Endothelial cell of umbilical vein (primary cell): Measurements from ENCODE around the gene MCCD1. TPM values are rescaled to one million over a fixed set of nuclear protein-coding genes. Genes with fewer than 3 reads are reported as not detected.

ENCODE experiments used
- BruUV-seq: library from RNA; stranded (reverse); fragments of 400-500 nt; replicated peaks from 2 replicates; lab custom pipeline; 2021; lab: Mats Ljungman, UMichigan
- CTCF ChIA-PET: fragments of 300-600, 350-600 bp; sonication (Branson Sonifier 250); formaldehyde crosslinking; loops from one replicate; lab custom pipeline; 2021; ENCODE audit warnings: antibody characterized with exemption, inconsistent platforms; lab: Charles Lee
- POLR2A ChIA-PET: fragments of 300-600, 350-600 bp; sonication (Branson Sonifier 250); formaldehyde crosslinking; loops from one replicate; lab custom pipeline; 2021; ENCODE audit warnings: antibody characterized with exemption, inconsistent platforms; lab: Charles Lee
- DNase-seq: peaks from one replicate; pipeline ENCODE4 v3.0.0-alpha.2; 2011; ENCODE audit warnings: low read depth, low spot score
- FAIRE-seq: peaks from 2 replicates; lab custom pipeline; 2011; peaks lifted over from hg19 to GRCh38; lab: Jason Lieb, UNC
- H2AFZ ChIP-seq: 2 replicates; pipeline ENCODE4 v1.6.0; 2012; ENCODE audit warnings: low read depth, low read length, control low read depth, inconsistent platforms
- H3K27ac ChIP-seq: 2 replicates; pipeline ENCODE4 v1.5.1; 2011; ENCODE audit warnings: low read depth, mild to moderate bottlenecking, control low read depth, low read length, moderate library complexity; ENCODE audit not compliant: insufficient read depth
- H3K27me3 ChIP-seq, 2 experiments: 2 replicates each; pipeline versions ENCODE4 v1.6.0 to v1.6.1; 2011; ENCODE audit warnings: low read length in 2 of 2, mixed read lengths in 1 of 2; ENCODE audit not compliant: control insufficient read depth in 2 of 2, insufficient read depth in 2 of 2
- H3K36me3 ChIP-seq, 2 experiments: 2 replicates in 1 of 2; 3 replicates in 1 of 2; pipeline ENCODE4 v1.5.1; 2011; ENCODE audit warnings: low read length in 2 of 2, mild to moderate bottlenecking in 1 of 2, moderate library complexity in 1 of 2; ENCODE audit not compliant: control insufficient read depth in 2 of 2, insufficient read depth in 2 of 2; ENCODE audit errors: extremely low read depth in 1 of 2
- H3K4me1 ChIP-seq: 3 replicates; pipeline ENCODE4 v1.5.1; 2011; ENCODE audit warnings: mild to moderate bottlenecking, low read length; ENCODE audit not compliant: control insufficient read depth, insufficient read depth; ENCODE audit errors: extremely low read depth
- H3K4me2 ChIP-seq: 2 replicates; pipeline ENCODE4 v1.6.1; 2011; ENCODE audit warnings: low read length, control low read depth, mixed read lengths; ENCODE audit not compliant: insufficient read depth
- H3K4me3 ChIP-seq, 3 experiments: fragments of 200-600 bp in 1 of 3; sonication (generic), shearing (Covaris generic) in 1 of 3; replicated peaks in 1 of 3; 2 replicates each; pipeline ENCODE4 v1.5.1; 2011 to 2016; ENCODE audit warnings: control low read depth in 3 of 3, low read length in 3 of 3, mild to moderate bottlenecking in 2 of 3, inconsistent platforms in 1 of 3, low read depth in 1 of 3, moderate library complexity in 1 of 3; ENCODE audit not compliant: insufficient read depth in 1 of 3
- H3K79me2 ChIP-seq: 2 replicates; pipeline ENCODE4 v1.6.0; 2012; ENCODE audit warnings: low read length, inconsistent platforms; ENCODE audit not compliant: control insufficient read depth, insufficient read depth
- H3K9ac ChIP-seq: replicated peaks from 2 replicates; pipeline ENCODE3; 2011; ENCODE audit warnings: low read length, control low read depth; ENCODE audit not compliant: insufficient read depth; ENCODE audit errors: extremely low read depth
- H3K9me1 ChIP-seq: replicated peaks from 3 replicates; pipeline ENCODE4 v1.6.0; 2011; ENCODE audit warnings: mild to moderate bottlenecking, low read length; ENCODE audit not compliant: control insufficient read depth, insufficient read depth; ENCODE audit errors: extremely low read depth
- H3K9me3 ChIP-seq: replicated peaks from 2 replicates; pipeline ENCODE4 v1.5.1; 2012; ENCODE audit warnings: low read length, inconsistent platforms; ENCODE audit not compliant: control insufficient read depth, insufficient read depth
- H4K20me1 ChIP-seq: replicated peaks from 2 replicates; pipeline ENCODE3; 2011; ENCODE audit warnings: mild to moderate bottlenecking, low read length; ENCODE audit not compliant: control insufficient read depth, insufficient read depth; ENCODE audit errors: extremely low read depth
- EZH2 ChIP-seq: IDR thresholded peaks from 2 replicates; pipeline ENCODE4 v1.6.1; 2012; ENCODE audit warnings: borderline replicate concordance, low read depth, mild to moderate bottlenecking, moderate library complexity, low read length, inconsistent platforms; ENCODE audit not compliant: severe bottlenecking
- POLR2A ChIP-seq: IDR thresholded peaks from 2 replicates; pipeline ENCODE4 v1.6.1; 2012; ENCODE audit warnings: low read depth, mild to moderate bottlenecking, control low read depth, low read length
- POLR2AphosphoS5 ChIP-seq: IDR thresholded peaks from 2 replicates; pipeline ENCODE4 v1.6.1; 2012; ENCODE audit warnings: low read depth, mild to moderate bottlenecking, control low read depth, low read length, moderate library complexity; ENCODE audit not compliant: insufficient read depth
- dilution Hi-C: fragments of 300-500 bp; cut with MboI; formaldehyde crosslinking; loops from one replicate; pipeline ENCODE4 v1.15.0; 2019; ENCODE audit warnings: low sequenced_read_pairs; ENCODE audit not compliant: extremely low pct_ligation_motif_present
- intact Hi-C: fragments of 100-400 bp; cut with micrococcal nuclease; formaldehyde crosslinking; loops from one replicate; pipeline ENCODE4 v1.10.0; 2022
- polyA plus RNA-seq, 4 experiments: library from polyadenylated mRNA; depleted of rRNA in 3 of 4; stranded (reverse) in 3 of 4; unstranded in 1 of 4; fragments of >200 nt; gene quantifications; 2 replicates each; pipeline versions ENCODE4 v1.2.1 to v1.2.3, GENCODE V29; 2011 to 2012; ENCODE audit warnings: missing spikeins in 1 of 4
- total RNA-seq: library from RNA; stranded (reverse); gene quantifications from 2 replicates; pipeline ENCODE4 v1.2.3, GENCODE V29; 2021

Gene MCCD1
- total and polyA plus RNA-seq, 2 donors (not counting 3 experiments of a cell fraction or from before 2014, with no cell fraction given), result not detected

GRCh38 chr6:31546958-31547726 is 18.4 kb downstream of the MCCD1 start, which contains the start of gene NFKBIL1:
NFKBIL1 (plus strand) TSS chr6:31547608; CDS start chr6:31547695, 87 bp downstream.
- Histone ChIP-seq H3K36me3 (no peaks in the 10 kb centered on the region), H3K9me1 (no peaks in the 10 kb centered on the region), H3K4me1 (peaks cover 20% of the 10 kb centered on the region), H2AFZ (peak within 1 kb of the TSS; percentile 43), H3K27me3 (no peaks in the 10 kb centered on the region), H3K9ac (peak within 1 kb of the TSS; percentile 96), H3K4me2 (peak within 1 kb of the TSS; percentile 87), H3K9me3 (no peaks in the 10 kb centered on the region), H3K79me2 (peaks cover 7% of the 10 kb centered on the region), H4K20me1 (no peaks in the 10 kb centered on the region), H3K27ac (peak within 1 kb of the TSS; percentile 87), H3K4me3 (peak within 1 kb of the TSS; percentile 31 to 55 (median 34))
- CTCF ChIA-PET, result interaction anchor here (0.9 to 31.0 kb wide), 12 partner anchors 9 to 570 kb away, joined by 3 to 1517 read pairs (median 3); partner anchors contain the start of genes GPANK1, LST1, LTB and NCR3
- dilution Hi-C loops, result no loop called here
- FAIRE-seq (peak; percentile 92), DNase-seq (peak; percentile 94)
- POLR2A ChIA-PET, result interaction anchor here (0.6 to 0.9 kb wide), 3 partner anchors 19 to 127 kb away, joined by 3 to 5 read pairs (median 5); no protein-coding TSS in a partner anchor
- intact Hi-C loops, result loop anchor here (1.0 to 10.0 kb wide), 13 partner anchors 13 to 406 kb away; partner anchors contain the start of genes BAG6, CLIC1, HSPA1B and MICA
- TF ChIP-seq POLR2AphosphoS5 (peak; percentile 74), POLR2A (peak; percentile 55), EZH2 (no peak)
- no TSS peak for BruUV-seq
